GM19397 (cell line): ENCODE results near the gene TFDP1.

Experiments
- ATAC-seq: cut with Tn5 transposase; IDR thresholded peaks from one replicate; pipeline ENCODE4 v1.9.1; 2021; ENCODE audit warnings: mild to moderate bottlenecking, moderate library complexity; ENCODE audit not compliant: unreplicated experiment

The TFDP1 gene

GRCh38 chr13:113659337-113659736 is 74.8 kb downstream of the TFDP1 start:
- no peak for ATAC-seq

GRCh38 chr13:113660066-113660465 is 75.5 kb downstream of the TFDP1 start:
- no peak for ATAC-seq

- no peak for ATAC-seq
Observed at GRCh38 chr13:113661509-113661908, 77.0 kb downstream of the TFDP1 start.

- no peak for ATAC-seq
Observed at GRCh38 chr13:113663934-113664333, 79.4 kb downstream of the TFDP1 start.

- no peak for ATAC-seq
Observed at GRCh38 chr13:113664751-113665596, 80.4 kb downstream of the TFDP1 start.

GRCh38 chr13:113665597-113666328 is 81.2 kb downstream of the TFDP1 start:
- ATAC-seq: no peak

- no peak for ATAC-seq
Observed at GRCh38 chr13:113666329-113666670, 81.7 kb downstream of the TFDP1 start.

GRCh38 chr13:113666951-113667701 is 82.6 kb downstream of the TFDP1 start, which contains the start of gene GRK1:
TSS of gene GRK1 (plus strand) at chr13:113667219. CDS start at chr13:113667387, 168 bp downstream.
- ATAC-seq: no peak

GRCh38 chr13:113667771-113668490 is 83.4 kb downstream of the TFDP1 start:
- ATAC-seq: no peak

- ATAC-seq: no peak
Observed at GRCh38 chr13:113668491-113668971, 84.0 kb downstream of the TFDP1 start.

GRCh38 chr13:113669231-113669754 is 84.7 kb downstream of the TFDP1 start:
- no peak for ATAC-seq

GRCh38 chr13:113669755-113670341 is 85.3 kb downstream of the TFDP1 start:
- no peak for ATAC-seq

- no peak for ATAC-seq
Observed at GRCh38 chr13:113670541-113670940, 86.0 kb downstream of the TFDP1 start.

- no peak for ATAC-seq
Observed at GRCh38 chr13:113671066-113672001, 86.8 kb downstream of the TFDP1 start.

- ATAC-seq: no peak
Observed at GRCh38 chr13:113672002-113672651, 87.6 kb downstream of the TFDP1 start.
